Cardiac fibroblast (primary cell): ENCODE results near the gene KRT6B.
A peak's percentile ranks its signal among the peaks of the same experiment; 100 is the strongest.
"Not testable (repeated sequence)": the region's sequence is repeated elsewhere in the genome, so short reads cannot be mapped to it uniquely, and the experiment has no call there.

Experiments
- DNase-seq, 2 donors: peaks; one replicate each; pipeline versions ENCODE4 v3.0.0 to v3.0.0-alpha.2; 2010; ENCODE audit warnings: low read depth in 2 of 2
- H3K4me3 ChIP-seq, 2 donors: replicated peaks in 1 of 2; 1 replicate in 1 of 2; 2 replicates in 1 of 2; pipeline ENCODE4 v1.5.1; 2011; ENCODE audit warnings: low read depth in 2 of 2, low read length in 2 of 2, mild to moderate bottlenecking in 2 of 2, moderate library complexity in 1 of 2
- TF ChIP-seq, protein P1 (sequence below): IDR thresholded peaks from one replicate; pipeline ENCODE4 v1.5.1; 2011; ENCODE audit warnings: low read depth, mild to moderate bottlenecking, low read length, inconsistent platforms

Gene KRT6B

DNA sequence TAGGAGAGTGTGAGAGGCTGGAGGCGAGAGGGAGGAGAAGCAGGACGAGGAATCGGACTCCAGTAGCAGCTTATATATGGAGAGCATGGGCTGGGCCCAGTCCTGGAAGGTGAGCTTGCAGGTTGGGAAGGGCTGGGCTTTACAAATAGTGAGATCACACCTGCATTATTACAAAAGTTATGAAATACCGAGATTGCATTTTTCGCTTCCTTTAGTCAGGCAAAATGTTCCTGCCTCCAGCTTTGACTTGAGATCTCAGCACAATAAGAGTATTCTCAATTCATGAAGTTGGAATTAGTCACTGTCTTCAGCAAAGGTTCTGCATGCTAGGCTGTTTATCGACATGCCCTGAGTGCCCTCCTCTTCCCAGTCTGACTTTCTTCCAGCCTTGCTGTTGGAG is at the start of gene KRT6B:
TSS of gene KRT6B (minus strand) at position 46 of the 400 bp plus-strand sequence. CDS start 68 bp downstream, outside the sequence.
- DNase-seq, result no peak
- H3K4me3 ChIP-seq, result no peak within 1 kb of the TSS

DNA sequence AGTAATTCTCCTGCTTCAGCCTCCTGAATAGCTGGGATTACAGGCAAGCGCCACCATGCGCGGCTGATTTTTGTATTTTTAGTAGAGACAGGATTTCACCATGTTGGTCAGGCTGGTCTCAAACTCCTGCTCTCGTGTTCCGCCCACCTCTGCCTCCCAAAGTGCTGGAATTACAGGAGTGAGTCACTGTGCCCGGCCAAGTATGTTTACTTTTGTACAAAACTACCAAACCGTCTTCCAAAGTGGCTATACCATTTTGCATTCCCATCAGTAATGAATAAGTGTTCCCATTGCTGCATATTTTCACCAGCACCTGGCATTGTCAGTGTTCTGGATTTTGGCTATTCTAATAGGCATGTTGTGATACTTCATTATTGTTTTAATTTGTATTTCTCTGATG is 49.5 kb upstream of the KRT6B start:
- H3K4me3 ChIP-seq, result no peak overlapping the region
- peak in 1 of 2 donors; percentile 28 for DNase-seq
- TF ChIP-seq, protein P1, sequence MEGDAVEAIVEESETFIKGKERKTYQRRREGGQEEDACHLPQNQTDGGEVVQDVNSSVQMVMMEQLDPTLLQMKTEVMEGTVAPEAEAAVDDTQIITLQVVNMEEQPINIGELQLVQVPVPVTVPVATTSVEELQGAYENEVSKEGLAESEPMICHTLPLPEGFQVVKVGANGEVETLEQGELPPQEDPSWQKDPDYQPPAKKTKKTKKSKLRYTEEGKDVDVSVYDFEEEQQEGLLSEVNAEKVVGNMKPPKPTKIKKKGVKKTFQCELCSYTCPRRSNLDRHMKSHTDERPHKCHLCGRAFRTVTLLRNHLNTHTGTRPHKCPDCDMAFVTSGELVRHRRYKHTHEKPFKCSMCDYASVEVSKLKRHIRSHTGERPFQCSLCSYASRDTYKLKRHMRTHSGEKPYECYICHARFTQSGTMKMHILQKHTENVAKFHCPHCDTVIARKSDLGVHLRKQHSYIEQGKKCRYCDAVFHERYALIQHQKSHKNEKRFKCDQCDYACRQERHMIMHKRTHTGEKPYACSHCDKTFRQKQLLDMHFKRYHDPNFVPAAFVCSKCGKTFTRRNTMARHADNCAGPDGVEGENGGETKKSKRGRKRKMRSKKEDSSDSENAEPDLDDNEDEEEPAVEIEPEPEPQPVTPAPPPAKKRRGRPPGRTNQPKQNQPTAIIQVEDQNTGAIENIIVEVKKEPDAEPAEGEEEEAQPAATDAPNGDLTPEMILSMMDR, result no peak

More for the DNA sequence above, at the start of gene KRT6B:
- TF ChIP-seq, protein P1, result no peak

DNA sequence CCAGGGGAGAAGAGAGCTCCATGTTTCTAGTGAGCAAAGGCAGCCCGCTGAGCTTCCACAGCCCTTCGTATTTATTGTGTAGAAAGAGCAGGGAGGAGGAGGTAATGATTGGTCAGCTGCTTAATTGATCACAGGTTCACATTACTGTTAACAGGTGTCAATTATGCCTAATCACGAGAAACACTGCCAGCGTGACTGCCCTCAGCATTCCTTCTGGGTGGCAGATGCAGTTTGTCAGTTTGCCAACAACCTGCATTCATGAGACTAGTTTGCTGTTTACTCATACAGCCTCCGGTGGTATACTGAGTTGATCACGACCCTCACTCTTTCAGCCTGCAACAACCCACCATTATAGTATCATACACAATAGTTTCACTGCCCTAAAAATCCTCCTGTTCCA is 48.6 kb upstream of the KRT6B start:
- not testable (repeated sequence) for DNase-seq, H3K4me3 ChIP-seq

DNA sequence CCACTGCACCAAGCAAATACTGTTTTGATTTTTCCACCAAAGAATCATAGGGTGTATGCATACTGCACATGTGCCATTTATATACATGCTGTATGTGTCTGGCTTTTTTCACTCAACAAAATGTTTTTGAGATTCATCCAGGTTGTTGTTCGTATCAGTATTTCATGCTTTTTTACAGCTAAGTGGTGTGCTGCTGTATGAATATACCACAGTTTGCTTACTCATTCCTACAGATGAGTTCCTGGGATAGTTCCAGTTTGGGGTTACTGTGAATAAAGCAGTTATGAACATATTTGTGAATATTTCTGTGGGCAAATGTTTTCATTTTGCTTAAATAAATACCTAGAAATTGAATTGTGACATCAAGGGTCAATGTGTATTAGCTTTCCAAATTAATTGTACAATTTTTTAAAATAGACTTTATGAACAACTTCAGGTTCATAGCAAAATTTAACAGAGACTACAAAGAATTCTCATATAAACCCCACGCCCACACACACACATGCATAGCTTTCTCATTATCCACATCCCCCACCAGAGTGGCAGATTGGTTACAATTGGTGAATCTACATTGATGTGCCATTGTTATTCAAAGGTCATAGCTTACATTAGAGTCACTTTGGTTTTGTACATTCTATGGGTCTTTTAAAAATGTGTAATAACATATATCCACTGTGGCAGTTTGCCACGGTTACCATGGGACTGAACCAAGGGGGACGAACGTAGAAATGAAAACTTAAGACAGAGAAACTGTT is 48.0 kb upstream of the KRT6B start:
- TF ChIP-seq, protein P1, result no peak
- peak in 1 of 2 donors; percentile 78 for DNase-seq
- H3K4me3 ChIP-seq, result no peak overlapping the region

DNA sequence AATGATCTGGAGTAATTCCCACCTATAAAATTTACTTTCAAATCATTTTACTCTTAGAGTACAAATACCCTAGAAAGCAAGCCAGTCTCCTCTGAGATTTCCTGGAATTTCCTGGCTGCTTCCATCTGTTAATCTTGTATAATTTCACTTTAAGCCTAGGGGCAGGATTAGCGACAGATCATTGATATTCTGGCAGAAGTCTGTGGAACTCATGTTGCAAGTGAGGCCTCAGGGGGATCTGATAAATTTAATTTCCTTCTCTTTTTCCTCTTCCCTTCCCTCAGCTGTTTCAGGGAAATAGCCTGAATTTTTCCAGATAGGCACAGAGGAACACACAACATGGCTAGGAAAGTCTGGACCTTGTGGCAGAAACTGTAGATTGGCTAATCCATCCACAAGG is 47.0 kb upstream of the KRT6B start:
- TF ChIP-seq, protein P1, result no peak
- DNase-seq, result no peak

DNA sequence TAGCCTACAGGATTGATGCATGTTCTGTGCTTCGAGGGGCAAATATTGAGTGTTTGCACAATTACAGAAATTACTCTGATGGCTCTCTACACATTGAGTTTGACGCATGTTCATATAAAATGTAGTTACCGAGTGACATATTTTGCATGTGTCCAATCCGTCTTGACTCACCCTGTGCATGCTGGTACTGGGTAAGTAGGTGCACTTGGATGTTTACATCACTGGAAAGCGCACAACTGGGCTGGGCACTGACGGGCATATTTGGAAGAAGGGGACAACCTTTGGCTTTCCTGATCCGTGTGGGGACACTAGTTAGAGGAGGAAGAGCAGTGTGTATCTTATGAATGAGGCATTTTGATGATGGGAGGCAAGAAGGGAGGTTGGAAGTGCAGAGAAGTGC is 46.0 kb upstream of the KRT6B start:
- DNase-seq, result no peak
- TF ChIP-seq, protein P1, result no peak
- no peak overlapping the region for H3K4me3 ChIP-seq

More for the DNA sequence above, 47.0 kb upstream of the KRT6B start:
- no peak overlapping the region for H3K4me3 ChIP-seq

DNA sequence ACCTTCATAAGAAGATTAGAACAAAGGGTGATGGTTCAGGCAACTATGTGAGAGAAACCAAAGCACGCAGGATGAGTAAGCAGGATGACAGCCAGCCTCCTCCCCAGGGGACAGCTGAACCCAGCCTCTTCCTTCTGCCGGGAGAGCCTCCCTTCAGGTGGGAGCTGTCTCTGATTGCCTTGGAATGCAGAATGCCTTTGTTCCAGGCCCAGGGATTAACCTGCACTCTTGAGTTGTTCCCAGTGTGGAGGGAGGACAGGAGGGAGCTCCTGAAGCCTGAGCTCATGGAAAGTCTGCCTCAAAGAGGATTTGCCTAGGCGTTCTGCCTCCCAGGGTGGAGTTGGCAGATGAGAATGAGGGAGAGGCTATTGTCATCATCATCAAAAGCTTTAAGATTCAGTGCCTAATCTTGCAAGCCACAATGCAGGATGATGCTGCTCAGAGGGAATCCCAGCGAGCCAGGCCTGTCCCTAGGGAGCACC is 44.7 kb upstream of the KRT6B start:
- no peak overlapping the region for H3K4me3 ChIP-seq
- TF ChIP-seq, protein P1, result no peak
- peak; percentile 69 to 97 for DNase-seq
